Gastroesophageal sphincter (tissue), 3 donors: Measurements from ENCODE around the gene CD160.

ENCODE experiments used
- CTCF ChIP-seq, 4 experiments: fragments of 200-600 bp in 2 of 4; fragments of 450-650 bp in 2 of 4; sonication (generic) in 1 of 4; IDR thresholded peaks; one replicate each; pipeline ENCODE4 v1.5.1; 2017 to 2019; ENCODE audit warnings: antibody characterized with exemption in 4 of 4, mild to moderate bottlenecking in 2 of 4, moderate library complexity in 2 of 4
- POLR2A ChIP-seq, 2 donors: fragments of 450-650 bp; IDR thresholded peaks; one replicate each; pipeline ENCODE4 v1.6.1; 2017; ENCODE audit warnings: antibody characterized with exemption in 2 of 2, mild to moderate bottlenecking in 2 of 2, moderate library complexity in 1 of 2

DNA sequence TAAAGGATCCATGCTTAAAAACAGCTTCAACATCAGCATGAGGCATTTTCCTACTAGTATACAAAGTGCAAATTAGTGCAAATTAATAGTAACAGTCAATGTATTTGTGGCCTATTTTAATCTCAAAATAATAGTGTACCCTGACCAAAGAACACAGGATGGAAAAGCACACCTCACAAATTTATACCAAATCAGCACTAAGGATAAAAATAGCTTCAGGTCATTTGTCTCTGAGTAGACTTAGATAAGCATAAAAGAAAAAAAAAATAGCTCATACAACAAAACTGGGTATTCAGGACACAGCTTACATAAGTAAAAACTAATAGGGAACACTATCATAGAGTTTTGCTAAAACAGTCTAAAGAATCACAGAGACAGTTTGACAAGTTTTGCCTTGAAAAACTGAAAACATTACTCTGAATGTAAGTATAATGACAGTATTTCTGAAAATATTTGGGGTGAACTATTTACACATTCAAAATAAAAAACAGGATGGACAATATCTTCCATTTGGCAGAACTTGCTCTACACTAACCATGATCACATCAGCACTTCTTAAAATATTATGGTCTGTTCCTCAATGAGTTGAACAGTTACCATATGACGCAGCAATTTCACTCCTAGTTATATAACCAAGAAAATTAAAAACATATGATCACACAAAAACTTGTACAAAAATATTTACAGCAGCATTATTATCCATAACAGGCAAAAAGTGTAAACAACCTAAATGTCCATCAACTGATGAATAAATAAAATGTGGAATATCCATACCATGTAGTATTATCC is 58.3 kb downstream of the CD160 start:
- TF ChIP-seq CTCF (IDR thresholded peaks at IDR 0.05) = no peak
- no peak for TF ChIP-seq POLR2A (IDR thresholded peaks at IDR 0.05)
